Endodermal cell (in vitro differentiated cells): ENCODE measurements around the gene CCDC181. TPM values are rescaled to one million over a fixed set of nuclear protein-coding genes. Genes with fewer than 3 reads are reported as not detected.

Source experiments
- DNase-seq: peaks from one replicate; pipeline ENCODE4 v3.0.0-alpha.2; 2017
- H3K27ac ChIP-seq: 2 replicates; pipeline ENCODE4 v1.5.1; 2013; ENCODE audit warnings: mild to moderate bottlenecking, low read depth, low read length, moderate library complexity
- H3K27me3 ChIP-seq: 2 replicates; pipeline ENCODE4 v1.6.1; 2013; ENCODE audit warnings: mild to moderate bottlenecking, low read length, moderate library complexity; ENCODE audit not compliant: insufficient read depth, control insufficient read depth, poor library complexity, severe bottlenecking
- H3K36me3 ChIP-seq: 2 replicates; pipeline ENCODE4 v1.7.0; 2013; ENCODE audit warnings: mild to moderate bottlenecking, low read length, moderate library complexity; ENCODE audit not compliant: control insufficient read depth, insufficient read depth
- H3K4me1 ChIP-seq: one replicate; pipeline ENCODE4 v1.7.0; 2013; ENCODE audit warnings: low read length; ENCODE audit not compliant: control insufficient read depth, insufficient read depth
- H3K4me3 ChIP-seq: 2 replicates; pipeline ENCODE4 v1.5.1; 2013; ENCODE audit warnings: mild to moderate bottlenecking, low read length, moderate library complexity
- H3K9ac ChIP-seq: 2 replicates; pipeline ENCODE4 v1.6.1; 2013; ENCODE audit warnings: mild to moderate bottlenecking, low read length, moderate library complexity; ENCODE audit not compliant: poor library complexity, severe bottlenecking; ENCODE audit errors: extremely low read depth
- H3K9me3 ChIP-seq: 2 replicates; pipeline ENCODE4 v1.6.1; 2013; ENCODE audit warnings: mild to moderate bottlenecking, low read length, moderate library complexity; ENCODE audit not compliant: control insufficient read depth
- H3K27ac Mint-ChIP-seq: 2 replicates; pipeline ENCODE4 v1.8.0; 2020; ENCODE audit warnings: mixed read lengths
- H3K27me3 Mint-ChIP-seq: 2 replicates; pipeline ENCODE4 v1.8.0; 2021; ENCODE audit warnings: mild to moderate bottlenecking, mixed read lengths; ENCODE audit not compliant: insufficient read depth
- H3K36me3 Mint-ChIP-seq: 2 replicates; pipeline ENCODE4 v1.8.0; 2020; ENCODE audit warnings: low read depth, mixed read lengths
- H3K4me1 Mint-ChIP-seq: 2 replicates; pipeline ENCODE4 v1.8.0; 2020; ENCODE audit warnings: mixed read lengths
- H3K4me3 Mint-ChIP-seq: 2 replicates; pipeline ENCODE4 v1.8.0; 2020; ENCODE audit warnings: mild to moderate bottlenecking, moderate library complexity, mixed read lengths
- H3K9me3 Mint-ChIP-seq: 2 replicates; pipeline ENCODE4 v1.8.0; 2020; ENCODE audit warnings: mild to moderate bottlenecking, mixed read lengths
- CTCF ChIP-seq: fragments of 200-600 bp; sonication (generic); conservative IDR thresholded peaks from 2 replicates; pipeline ENCODE4 v1.5.0; 2021; ENCODE audit warnings: antibody characterized with exemption, mild to moderate bottlenecking
- WGBS, 2 experiments: methylation state at CpG; one replicate each; pipeline versions ENCODE4 v1.1.5 to v1.1.7; 2013; ENCODE audit warnings: missing lambda C conversion rate in 2 of 2, mixed read lengths in 1 of 2; ENCODE audit not compliant: insufficient coverage in 1 of 2, insufficient read length in 1 of 2; 5-methylcytosine and 5-hydroxymethylcytosine counted together
- total RNA-seq, 2 donors: library from RNA; stranded (reverse); fragmentation: NEBNext Ultra II Directional in 1 of 2; extraction: Animal tissue kit (Norgen Biotek cat#: 25700) in 1 of 2; gene quantifications; 2 replicates in 1 of 2; 3 replicates in 1 of 2; pipeline ENCODE4 v1.2.1, GENCODE V29; 2021

Gene CCDC181
- total RNA-seq, 2 donors from 2014 or later = 4.9 to 7.8 TPM

DNA sequence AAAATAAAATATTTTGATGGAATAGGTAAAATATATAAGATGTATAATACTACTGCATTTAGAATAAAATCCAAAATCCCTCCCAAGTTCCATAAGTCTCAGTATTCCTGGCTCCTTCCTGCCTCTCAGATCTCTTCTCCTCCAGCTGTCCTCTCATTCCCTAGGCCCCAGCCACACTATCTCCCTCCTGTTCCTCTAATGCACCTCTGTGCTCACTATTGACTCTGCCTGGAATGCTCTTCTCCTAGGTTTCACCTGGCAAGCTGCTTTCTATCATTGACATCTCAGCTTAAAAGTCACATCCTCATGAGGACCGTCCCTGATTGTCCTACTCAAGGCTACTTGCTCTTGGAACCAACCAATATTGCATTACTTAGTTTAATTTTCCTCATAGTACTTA is 66.9 kb downstream of the CCDC181 start:
- Mint-ChIP-seq H3K9me3 (no peaks in the 10 kb centered on the region), H3K4me1 (peaks cover 7% of the 10 kb centered on the region), H3K27ac (no peak overlapping the region), H3K36me3 (peaks cover 6% of the 10 kb centered on the region), H3K27me3 (no peaks in the 10 kb centered on the region), H3K4me3 (no peak overlapping the region)
- Histone ChIP-seq H3K27ac (no peak overlapping the region), H3K9ac (no peak overlapping the region), H3K27me3 (no peaks in the 10 kb centered on the region), H3K4me3 (no peak overlapping the region), H3K4me1 (peaks cover 3% of the 10 kb centered on the region), H3K36me3 (no peaks in the 10 kb centered on the region), H3K9me3 (peaks cover 7% of the 10 kb centered on the region)
- no peak for TF ChIP-seq CTCF
- DNase-seq = no peak
- WGBS, 2 experiments = 90 to 92% methylated on average over 1 of the region's 1 CpG

DNA sequence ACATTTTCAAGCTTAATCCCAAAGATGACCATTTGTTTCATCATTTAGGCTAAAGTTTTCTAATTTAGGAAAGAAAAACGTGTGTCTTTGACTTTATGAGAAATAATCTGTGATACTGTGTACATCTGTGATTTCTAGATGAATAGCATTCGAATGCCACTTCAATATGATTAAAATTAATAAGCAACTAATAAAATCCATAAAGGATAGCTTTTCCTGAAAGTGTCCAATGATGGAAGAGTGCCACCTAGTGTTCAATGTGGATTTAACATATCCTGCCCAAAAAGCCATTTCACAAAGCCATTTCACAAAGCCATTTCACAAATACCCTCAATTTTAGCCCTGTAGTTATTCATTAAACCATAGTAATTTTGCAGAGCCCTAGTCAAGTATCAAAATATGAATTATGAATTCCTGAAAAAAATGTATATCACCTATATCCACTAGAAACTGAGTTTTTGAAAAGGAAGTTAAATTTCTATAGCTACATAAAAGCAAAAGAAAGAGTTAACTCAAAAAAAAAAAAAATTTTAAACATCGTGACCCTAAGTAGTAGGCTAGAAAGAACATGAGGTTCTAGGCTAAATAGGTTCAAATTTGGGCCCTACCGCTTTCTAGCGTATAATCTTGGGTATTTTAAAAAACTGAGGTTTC is 78.8 kb downstream of the CCDC181 start:
- Mint-ChIP-seq H3K9me3 (no peaks in the 10 kb centered on the region), H3K4me1 (peaks cover 12% of the 10 kb centered on the region), H3K36me3 (peaks cover 2% of the 10 kb centered on the region), H3K27me3 (no peaks in the 10 kb centered on the region), H3K4me3 (no peak overlapping the region), H3K27ac (no peak overlapping the region)
- TF ChIP-seq CTCF = peak; percentile 93
- Histone ChIP-seq H3K36me3 (no peaks in the 10 kb centered on the region), H3K4me1 (no peaks in the 10 kb centered on the region), H3K9me3 (no peaks in the 10 kb centered on the region), H3K27ac (no peak overlapping the region), H3K27me3 (no peaks in the 10 kb centered on the region), H3K9ac (no peak overlapping the region), H3K4me3 (no peak overlapping the region)
- WGBS, 2 experiments = 50 to 93% methylated on average over 2 to 5 of the region's 5 CpGs
- DNase-seq = no peak

GRCh38 chr1:169347688-169348382 is 79.4 kb downstream of the CCDC181 start:
- Histone ChIP-seq H3K9ac (no peak overlapping the region), H3K9me3 (no peaks in the 10 kb centered on the region), H3K4me3 (no peak overlapping the region), H3K27ac (no peak overlapping the region), H3K36me3 (no peaks in the 10 kb centered on the region), H3K27me3 (no peaks in the 10 kb centered on the region), H3K4me1 (no peaks in the 10 kb centered on the region)
- no peaks in the 10 kb centered on the region for H3K36me3 Mint-ChIP-seq
- no peaks in the 10 kb centered on the region for H3K27me3 Mint-ChIP-seq
- 90% methylated on average over 2 of the region's 2 CpGs; no CpG with 5 or more reads in 1 of the 2 experiments for WGBS, 2 experiments
- H3K9me3 Mint-ChIP-seq = no peaks in the 10 kb centered on the region
- no peak for DNase-seq
- H3K4me1 Mint-ChIP-seq = peaks cover 12% of the 10 kb centered on the region
- no peak for TF ChIP-seq CTCF
- H3K4me3 Mint-ChIP-seq = no peak overlapping the region
- H3K27ac Mint-ChIP-seq = no peak overlapping the region
